ENCODE measurements around the gene ENAH. TPM values are rescaled to one million over a fixed set of nuclear protein-coding genes. Genes with fewer than 3 reads are reported as not detected.
A peak's percentile ranks its signal among the peaks of the same experiment; 100 is the strongest.
"Not testable (repeated sequence)": the region's sequence is repeated elsewhere in the genome, so short reads cannot be mapped to it uniquely, and the experiment has no call there.

The ENAH gene
- total RNA-seq, 1 donor from 2014 or later: 179 TPM

DNA sequence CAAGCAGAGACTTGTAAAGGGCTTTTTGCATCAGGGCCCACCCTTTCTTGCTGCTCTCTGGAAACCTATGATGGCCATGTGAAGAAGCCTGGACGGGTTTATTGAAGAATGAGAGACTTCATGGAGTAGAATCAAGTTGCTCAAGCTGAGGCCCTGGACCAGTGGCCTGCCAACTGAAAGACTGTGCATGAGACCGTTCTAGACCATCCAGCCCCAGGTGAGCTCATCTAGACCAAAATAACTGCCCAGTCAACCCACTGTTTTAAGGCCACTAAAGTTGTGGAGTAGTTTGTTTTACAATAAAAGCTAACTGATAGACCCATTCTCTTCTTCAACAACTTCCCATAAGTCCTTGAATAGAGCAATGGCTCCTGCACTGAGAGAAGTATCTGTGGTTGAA, 11.8 kb upstream of the ENAH start:
- no peaks in the 10 kb centered on the region for H3K27me3 Mint-ChIP-seq (ENCODE audit: low read depth)
- H3K36me3 Mint-ChIP-seq (ENCODE audit: low read depth): no peaks in the 10 kb centered on the region
- DNase-seq (ENCODE audit: low read depth, low spot score): no peak
- TF ChIP-seq, protein P1, sequence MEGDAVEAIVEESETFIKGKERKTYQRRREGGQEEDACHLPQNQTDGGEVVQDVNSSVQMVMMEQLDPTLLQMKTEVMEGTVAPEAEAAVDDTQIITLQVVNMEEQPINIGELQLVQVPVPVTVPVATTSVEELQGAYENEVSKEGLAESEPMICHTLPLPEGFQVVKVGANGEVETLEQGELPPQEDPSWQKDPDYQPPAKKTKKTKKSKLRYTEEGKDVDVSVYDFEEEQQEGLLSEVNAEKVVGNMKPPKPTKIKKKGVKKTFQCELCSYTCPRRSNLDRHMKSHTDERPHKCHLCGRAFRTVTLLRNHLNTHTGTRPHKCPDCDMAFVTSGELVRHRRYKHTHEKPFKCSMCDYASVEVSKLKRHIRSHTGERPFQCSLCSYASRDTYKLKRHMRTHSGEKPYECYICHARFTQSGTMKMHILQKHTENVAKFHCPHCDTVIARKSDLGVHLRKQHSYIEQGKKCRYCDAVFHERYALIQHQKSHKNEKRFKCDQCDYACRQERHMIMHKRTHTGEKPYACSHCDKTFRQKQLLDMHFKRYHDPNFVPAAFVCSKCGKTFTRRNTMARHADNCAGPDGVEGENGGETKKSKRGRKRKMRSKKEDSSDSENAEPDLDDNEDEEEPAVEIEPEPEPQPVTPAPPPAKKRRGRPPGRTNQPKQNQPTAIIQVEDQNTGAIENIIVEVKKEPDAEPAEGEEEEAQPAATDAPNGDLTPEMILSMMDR (conservative IDR thresholded peaks at IDR 0.05): no peak
- H3K4me1 Mint-ChIP-seq: no peaks in the 10 kb centered on the region
- H3K27ac Mint-ChIP-seq (ENCODE audit: unreplicated experiment): no peak overlapping the region
- no peak overlapping the region for H3K4me3 Mint-ChIP-seq
- no peaks in the 10 kb centered on the region for H3K9me3 Mint-ChIP-seq

DNA sequence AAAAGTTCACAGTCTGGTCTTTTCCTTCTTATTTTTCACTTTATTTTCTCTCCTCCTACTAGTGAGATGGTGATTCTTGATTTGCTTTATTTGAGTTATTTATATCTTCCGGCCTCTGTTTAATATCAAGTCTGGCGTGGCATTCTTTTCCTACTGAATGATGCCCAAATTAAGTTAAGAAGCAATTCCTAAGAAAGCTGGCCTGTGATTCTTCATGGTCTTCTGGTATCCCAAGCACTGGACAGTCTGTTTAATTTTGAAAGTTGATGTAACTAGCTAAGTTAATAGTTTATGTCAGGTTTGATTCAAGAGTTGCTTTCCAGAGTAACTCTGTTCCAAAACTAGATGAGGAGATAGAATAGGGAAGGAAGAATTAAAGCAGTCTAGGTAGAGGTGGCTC, 9.2 kb upstream of the ENAH start:
- TF ChIP-seq, protein P1 (conservative IDR thresholded peaks at IDR 0.05): no peak
- Mint-ChIP-seq H3K27ac (ENCODE audit: unreplicated experiment) (no peak overlapping the region), H3K36me3 (ENCODE audit: low read depth) (no peaks in the 10 kb centered on the region), H3K4me1 (peaks cover 10% of the 10 kb centered on the region), H3K27me3 (ENCODE audit: low read depth) (no peaks in the 10 kb centered on the region), H3K9me3 (no peaks in the 10 kb centered on the region), H3K4me3 (no peak overlapping the region)
- no peak for DNase-seq (ENCODE audit: low read depth, low spot score)

DNA sequence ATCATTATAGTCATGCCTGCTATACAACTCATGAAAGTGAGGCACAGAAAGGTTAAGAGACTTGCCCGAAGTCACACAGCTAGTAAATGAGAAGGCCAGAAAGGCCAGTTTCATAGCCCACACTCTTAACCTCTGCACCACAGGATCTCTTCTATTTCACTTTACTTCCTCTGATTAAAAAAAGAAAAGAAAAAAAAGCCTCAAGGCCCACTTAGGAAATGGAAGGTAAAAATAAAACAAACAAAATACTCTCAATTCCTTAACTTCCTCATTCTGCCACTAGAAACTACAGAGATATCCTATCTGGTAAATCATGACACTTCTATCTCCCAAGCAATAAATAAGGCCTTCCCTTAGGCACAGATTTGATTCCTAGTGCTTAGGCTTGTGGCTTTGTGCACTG, 7.6 kb upstream of the ENAH start:
- Mint-ChIP-seq H3K36me3 (ENCODE audit: low read depth) (no peaks in the 10 kb centered on the region), H3K4me1 (peaks cover 13% of the 10 kb centered on the region), H3K4me3 (no peak overlapping the region), H3K27me3 (ENCODE audit: low read depth) (no peaks in the 10 kb centered on the region), H3K27ac (ENCODE audit: unreplicated experiment) (no peak overlapping the region), H3K9me3 (no peaks in the 10 kb centered on the region)
- no peak for DNase-seq (ENCODE audit: low read depth, low spot score)
- TF ChIP-seq, protein P1 (conservative IDR thresholded peaks at IDR 0.05): no peak

DNA sequence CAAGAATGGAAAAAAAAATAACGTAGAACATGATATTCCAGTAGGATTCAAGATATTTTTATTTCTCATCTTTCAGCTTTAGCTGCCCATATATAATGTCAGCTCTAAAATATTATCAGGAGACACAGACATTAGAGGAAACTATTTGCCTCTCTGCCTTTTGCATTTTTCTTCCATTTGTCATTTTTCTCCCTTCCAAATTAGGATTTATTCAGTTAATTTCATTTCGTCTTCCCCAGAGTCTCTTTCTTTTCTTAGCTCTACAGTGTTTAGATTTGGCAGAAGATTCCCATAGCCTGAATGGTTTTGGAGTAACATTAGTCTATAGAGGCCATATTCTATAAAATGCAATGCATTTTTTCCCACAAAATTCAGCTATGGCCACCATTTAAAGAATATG, 5.1 kb upstream of the ENAH start:
- Mint-ChIP-seq H3K27ac (ENCODE audit: unreplicated experiment) (no peak overlapping the region), H3K4me1 (peaks cover 25% of the 10 kb centered on the region), H3K36me3 (ENCODE audit: low read depth) (no peaks in the 10 kb centered on the region), H3K27me3 (ENCODE audit: low read depth) (no peaks in the 10 kb centered on the region), H3K4me3 (no peak overlapping the region), H3K9me3 (no peaks in the 10 kb centered on the region)
- no peak for DNase-seq (ENCODE audit: low read depth, low spot score)
- TF ChIP-seq, protein P1 (conservative IDR thresholded peaks at IDR 0.05): no peak

DNA sequence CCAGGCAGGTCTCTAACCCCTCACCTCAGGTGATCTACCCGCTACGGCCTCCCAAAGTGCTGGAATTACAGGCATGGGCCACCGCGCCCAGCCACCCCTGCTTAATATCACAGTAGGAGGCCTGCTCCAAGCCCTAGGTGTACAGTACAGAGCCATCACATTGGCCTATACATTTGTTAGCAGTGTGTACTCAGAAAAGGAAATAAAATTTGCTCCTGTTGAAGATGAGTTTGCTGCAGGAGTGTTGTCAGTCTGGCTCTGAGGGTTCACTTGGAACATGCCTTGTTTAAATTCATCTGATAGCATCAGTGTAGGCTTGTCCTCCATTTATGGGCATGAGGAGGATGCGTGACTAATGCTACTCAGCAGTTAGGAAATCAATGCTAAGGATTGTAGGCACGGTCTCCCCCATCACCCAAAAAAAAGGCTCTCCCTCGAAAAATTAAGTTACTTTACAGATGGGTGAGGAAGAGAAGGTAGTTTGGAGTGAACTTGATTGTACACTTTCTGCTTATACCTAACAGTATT, 4.6 kb upstream of the ENAH start:
- Mint-ChIP-seq H3K36me3 (ENCODE audit: low read depth) (no peaks in the 10 kb centered on the region), H3K4me1 (peaks cover 25% of the 10 kb centered on the region), H3K27me3 (ENCODE audit: low read depth) (no peaks in the 10 kb centered on the region), H3K4me3 (peak overlapping the region; percentile 29), H3K27ac (ENCODE audit: unreplicated experiment) (no peak overlapping the region), H3K9me3 (no peaks in the 10 kb centered on the region)
- TF ChIP-seq, protein P1 (conservative IDR thresholded peaks at IDR 0.05): no peak
- no peak for DNase-seq (ENCODE audit: low read depth, low spot score)

DNA sequence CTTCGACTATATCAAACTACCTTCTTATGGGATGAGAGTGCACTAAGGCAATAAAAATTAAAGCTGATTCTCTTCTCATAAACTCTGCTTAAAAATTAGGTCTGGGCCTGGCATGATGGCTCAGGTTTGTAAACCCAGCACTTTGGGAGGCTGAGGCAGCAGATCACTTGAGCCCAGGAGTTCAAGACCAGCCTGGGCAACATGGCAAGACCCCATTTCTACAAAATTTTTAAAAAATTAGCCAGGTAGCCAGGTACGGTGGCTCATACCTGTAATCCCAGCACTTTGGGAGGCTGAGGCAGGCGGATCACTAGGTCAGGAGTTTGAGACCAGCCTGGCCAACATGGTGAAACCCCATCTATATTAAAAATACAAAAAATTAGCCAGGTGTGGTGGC, 3.3 kb upstream of the ENAH start:
- Mint-ChIP-seq H3K4me3 (peak overlapping the region; percentile 80), H3K4me1 (peaks cover 35% of the 10 kb centered on the region)
- not testable (repeated sequence) for H3K9me3 Mint-ChIP-seq; H3K36me3 Mint-ChIP-seq (ENCODE audit: low read depth); H3K27ac Mint-ChIP-seq (ENCODE audit: unreplicated experiment); DNase-seq (ENCODE audit: low read depth, low spot score); H3K27me3 Mint-ChIP-seq (ENCODE audit: low read depth)
